ENCODE data around the gene EAF2. TPM values are rescaled to one million over a fixed set of nuclear protein-coding genes. Genes with fewer than 3 reads are reported as not detected.

EAF2 gene
- total RNA-seq (2022; extraction: Qiagen RNA extraction; ENCODE audit: low read depth): 1.7 to 3.2 TPM (median 1.9 TPM) in 5 replicates

DNA sequence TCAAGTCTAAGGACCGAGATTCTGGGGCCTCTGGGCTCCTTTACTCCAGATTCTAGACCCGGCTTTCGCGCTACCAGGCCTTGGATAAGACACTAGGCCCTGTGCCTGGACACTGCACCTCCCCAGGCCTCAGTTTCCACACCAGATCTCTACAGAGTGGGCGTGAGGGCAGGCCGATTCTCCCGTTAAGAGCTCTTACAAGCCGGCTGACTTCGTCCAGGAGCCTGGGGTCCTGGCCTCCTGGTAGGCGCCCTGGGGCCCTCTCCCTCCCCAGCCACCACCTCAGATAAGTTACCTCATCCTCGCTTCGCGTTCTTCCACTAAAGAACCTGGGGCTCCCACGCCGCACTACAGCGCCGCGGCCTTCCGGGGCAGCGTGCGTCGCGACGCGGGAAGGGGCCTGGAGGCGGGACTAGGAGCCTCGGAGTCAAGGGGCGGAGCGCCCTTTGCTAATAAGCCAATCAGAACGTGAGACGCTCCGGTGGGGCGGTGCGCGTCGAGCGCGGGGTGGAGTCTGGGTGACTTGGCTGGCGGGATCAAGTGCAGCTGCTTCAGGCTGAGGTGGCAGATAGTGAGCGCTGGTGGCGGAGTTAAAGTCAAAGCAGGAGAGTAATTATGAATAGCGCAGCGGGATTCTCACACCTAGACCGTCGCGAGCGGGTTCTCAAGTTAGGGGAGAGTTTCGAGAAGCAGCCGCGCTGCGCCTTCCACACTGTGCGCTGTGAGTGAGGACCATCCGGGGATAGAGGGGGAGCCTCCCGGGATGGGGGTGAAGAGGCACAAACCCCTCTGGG is at the start of gene EAF2, which contains the start of gene IQCB1:
EAF2 (plus strand) TSS at position 539 of the 794 bp plus-strand sequence; CDS start at position 616, 77 bp downstream.
IQCB1 (minus strand) TSS at position 390 of the 794 bp plus-strand sequence. CDS start 6,100 bp downstream, outside the sequence.

DNA sequence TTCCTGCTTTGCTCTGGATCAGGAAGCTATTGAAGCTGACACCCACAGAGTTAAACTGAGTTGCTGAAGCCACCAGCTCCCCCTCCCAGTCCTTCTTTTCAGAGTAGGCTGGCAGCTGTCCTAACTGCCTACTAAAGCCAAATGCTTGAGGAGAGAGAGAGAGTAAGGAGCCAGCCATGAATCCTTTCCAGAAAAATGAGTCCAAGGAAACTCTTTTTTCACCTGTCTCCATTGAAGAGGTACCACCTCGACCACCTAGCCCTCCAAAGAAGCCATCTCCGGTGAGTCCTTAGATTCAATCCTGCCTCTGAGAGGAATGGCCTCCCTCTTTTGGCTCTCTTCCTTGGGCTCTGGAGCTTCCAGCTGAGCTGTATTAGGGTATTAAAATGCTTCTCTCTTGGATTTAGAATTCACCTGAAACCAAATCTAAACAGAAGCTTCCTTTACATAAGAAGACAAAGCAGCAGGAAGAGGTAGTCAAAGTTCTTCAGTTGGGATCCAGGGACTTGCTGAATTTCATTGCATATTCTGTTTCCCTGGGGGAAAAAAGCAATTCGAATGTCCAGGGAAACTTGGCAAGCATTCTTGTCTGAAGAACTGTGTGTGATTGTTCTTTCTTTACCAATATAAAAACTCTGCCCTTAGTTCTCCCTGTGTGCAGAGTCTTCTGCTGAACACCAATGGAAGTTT is 59.4 kb downstream of the EAF2 start, which contains the start of gene SLC15A2:
SLC15A2 (plus strand) TSS at position 101 of the 690 bp plus-strand sequence; CDS start at position 177, 76 bp downstream.

Other genes starting within 250 kb of the EAF2 start
- gene FBXO40, start 241.8 kb upstream of the EAF2 start, total RNA-seq (2022; extraction: Qiagen RNA extraction; ENCODE audit: low read depth): not detected in 5 replicates
- gene HCLS1, start 174.3 kb upstream of the EAF2 start, total RNA-seq (2022; extraction: Qiagen RNA extraction; ENCODE audit: low read depth): 0.09 to 0.13 TPM in 2 of 5 replicates, not detected in the others
- gene GOLGB1, start 85.5 kb upstream of the EAF2 start, total RNA-seq (2022; extraction: Qiagen RNA extraction; ENCODE audit: low read depth): 15.8 to 21.2 TPM (median 17.0 TPM) in 5 replicates
- gene IQCB1, start 149 bp upstream of the EAF2 start, total RNA-seq (2022; extraction: Qiagen RNA extraction; ENCODE audit: low read depth): 7.4 to 11.4 TPM (median 10.6 TPM) in 5 replicates
- 0.08 to 0.27 TPM (median 0.26 TPM) in 4 of 5 replicates, not detected in the other for gene SLC15A2, start 59.2 kb downstream of the EAF2 start, total RNA-seq (2022; extraction: Qiagen RNA extraction; ENCODE audit: low read depth)
- not detected in 5 replicates for gene ILDR1, start 187.0 kb downstream of the EAF2 start, total RNA-seq (2022; extraction: Qiagen RNA extraction; ENCODE audit: low read depth)
- gene CD86, start 220.2 kb downstream of the EAF2 start, total RNA-seq (2022; extraction: Qiagen RNA extraction; ENCODE audit: low read depth): not detected in 5 replicates

All from A549 treated with RU486 at 1 μM for 4 hours (cell line).